IPS-11a (cell line): ENCODE results near the gene RBM39.
"Not testable (repeated sequence)": the region's sequence is repeated elsewhere in the genome, so short reads cannot be mapped to it uniquely, and the experiment has no call there.

Experiments used
- H3K4me3 ChIP-seq: one replicate; pipeline ENCODE4 v1.5.1; 2013; ENCODE audit warnings: low read depth, low read length, control low read depth

RBM39 gene

GRCh38 chr20:35706591-35707529, 35.2 kb downstream of the RBM39 start:
- H3K4me3 ChIP-seq = not testable (repeated sequence)

GRCh38 chr20:35705894-35706293, 36.2 kb downstream of the RBM39 start:
- not testable (repeated sequence) for H3K4me3 ChIP-seq

GRCh38 chr20:35704514-35705261, 37.4 kb downstream of the RBM39 start:
- no peak overlapping the region for H3K4me3 ChIP-seq

DNA sequence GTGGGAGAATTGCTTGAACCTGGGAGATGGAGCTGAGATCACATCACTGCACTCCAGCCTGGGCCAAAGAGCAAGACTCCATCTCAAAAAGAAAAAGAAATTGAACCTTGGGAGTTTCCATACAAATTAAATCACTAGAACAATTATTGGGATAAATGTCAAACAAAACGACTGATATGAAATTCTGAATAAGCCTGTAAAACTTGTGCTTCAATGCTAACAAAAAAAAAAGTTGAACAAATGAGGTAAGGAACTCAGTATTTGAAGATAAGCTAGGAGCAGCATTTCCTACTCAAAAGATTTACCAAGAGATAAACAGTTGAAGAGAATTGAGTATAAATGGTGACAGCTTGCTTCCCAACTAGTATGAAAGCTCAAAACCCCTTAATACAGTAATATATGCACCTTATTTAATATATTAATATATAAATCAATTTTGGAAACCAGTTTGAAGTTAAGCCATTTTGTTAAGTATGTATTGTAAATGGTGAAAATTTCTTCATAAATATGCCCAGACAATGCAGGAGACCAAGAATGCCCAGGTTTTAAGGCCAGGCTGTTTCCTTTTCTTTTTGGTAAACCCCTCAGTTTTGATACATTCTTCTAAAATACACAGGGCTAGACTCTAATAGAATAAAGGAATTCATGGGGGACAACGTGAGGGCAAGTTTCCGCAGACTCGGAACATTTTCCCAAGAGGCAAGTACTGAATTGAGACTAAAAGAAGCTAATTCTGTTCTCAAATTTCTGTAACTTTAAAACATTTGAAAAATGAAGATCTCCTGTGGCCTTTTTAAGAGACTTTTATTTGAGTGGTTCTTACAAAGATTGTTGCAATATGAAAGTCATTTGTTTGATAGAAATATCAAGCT, 39.0 kb downstream of the RBM39 start:
- no peak overlapping the region for H3K4me3 ChIP-seq

- H3K4me3 ChIP-seq = no peak overlapping the region
Measured at GRCh38 chr20:35702051-35702823, 39.8 kb downstream of the RBM39 start.

DNA sequence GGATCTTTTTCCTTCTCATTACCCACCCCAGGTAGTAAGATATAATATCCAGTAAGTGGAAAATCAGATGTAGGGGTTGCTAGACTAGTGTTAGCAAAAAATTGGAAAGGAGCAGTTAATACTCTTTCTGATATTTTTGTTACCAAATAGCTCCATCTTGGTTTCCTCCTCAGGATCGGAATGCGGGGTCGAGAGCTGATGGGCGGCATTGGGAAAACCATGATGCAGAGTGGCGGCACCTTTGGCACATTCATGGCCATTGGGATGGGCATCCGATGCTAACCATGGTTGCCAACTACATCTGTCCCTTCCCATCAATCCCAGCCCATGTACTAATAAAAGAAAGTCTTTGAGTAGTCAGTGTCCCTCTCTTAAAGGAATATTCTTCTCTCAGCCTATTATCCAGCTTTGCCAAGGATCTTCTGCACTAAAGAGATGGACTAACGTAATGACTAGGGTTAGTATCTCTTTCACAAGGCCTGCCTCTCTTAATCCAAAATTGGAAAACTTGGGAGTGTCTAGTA, 41.4 kb downstream of the RBM39 start:
- H3K4me3 ChIP-seq = no peak overlapping the region

- H3K4me3 ChIP-seq = peak overlapping the region; percentile 99
Measured at GRCh38 chr20:35699957-35700624, 42.0 kb downstream of the RBM39 start.

DNA sequence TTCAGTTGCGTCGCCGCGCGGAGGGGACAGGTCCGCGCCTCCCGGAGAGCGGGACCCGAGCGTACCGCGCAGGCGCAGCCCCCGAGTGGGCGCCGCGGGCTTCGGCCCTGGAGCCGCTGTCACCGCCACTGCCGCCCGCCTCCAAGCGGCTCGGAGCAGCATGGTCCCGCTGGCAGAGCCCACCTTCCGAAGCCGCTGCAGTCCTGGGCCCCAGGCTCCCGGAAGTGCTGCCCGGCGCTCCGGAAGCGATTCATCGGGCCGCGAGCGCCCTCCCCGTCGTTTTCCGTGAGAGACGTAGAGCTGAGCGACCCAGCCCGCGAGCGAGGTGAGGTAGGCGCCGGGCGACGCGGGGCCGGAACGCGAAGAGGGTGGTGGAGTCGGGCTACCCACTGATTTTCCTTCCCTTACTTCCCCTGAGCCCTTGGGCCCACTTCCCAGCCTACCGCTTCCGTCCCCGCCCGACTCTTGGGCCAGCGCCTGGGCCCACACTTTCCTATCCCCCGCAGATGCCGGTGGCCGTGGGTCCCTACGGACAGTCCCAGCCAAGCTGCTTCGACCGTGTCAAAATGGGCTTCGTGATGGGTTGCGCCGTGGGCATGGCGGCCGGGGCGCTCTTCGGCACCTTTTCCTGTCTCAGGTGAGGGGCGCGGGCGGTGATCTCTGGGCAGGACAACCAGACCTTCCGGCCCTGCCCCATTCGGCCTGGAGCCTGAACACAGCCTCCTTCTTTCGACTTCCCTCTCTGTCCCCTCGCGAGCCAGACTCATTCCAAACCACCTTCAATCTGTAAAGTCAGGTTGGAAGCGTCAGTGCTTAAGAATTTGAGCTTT, 42.7 kb downstream of the RBM39 start, which contains the start of the genes NFS1 and ROMO1:
NFS1 (minus strand) TSS at position 226 of the 830 bp plus-strand sequence; CDS start at position 162, 64 bp downstream.
ROMO1 (plus strand) TSS at position 279 of the 830 bp plus-strand sequence; CDS start at position 507, 228 bp downstream.
- peak within 1 kb of the TSS; percentile 99 for H3K4me3 ChIP-seq

- peak overlapping the region; percentile 99 for H3K4me3 ChIP-seq
Measured at GRCh38 chr20:35698298-35699126, 43.5 kb downstream of the RBM39 start.

- peak overlapping the region; percentile 99 for H3K4me3 ChIP-seq
Measured at GRCh38 chr20:35697696-35698297, 44.3 kb downstream of the RBM39 start.

DNA sequence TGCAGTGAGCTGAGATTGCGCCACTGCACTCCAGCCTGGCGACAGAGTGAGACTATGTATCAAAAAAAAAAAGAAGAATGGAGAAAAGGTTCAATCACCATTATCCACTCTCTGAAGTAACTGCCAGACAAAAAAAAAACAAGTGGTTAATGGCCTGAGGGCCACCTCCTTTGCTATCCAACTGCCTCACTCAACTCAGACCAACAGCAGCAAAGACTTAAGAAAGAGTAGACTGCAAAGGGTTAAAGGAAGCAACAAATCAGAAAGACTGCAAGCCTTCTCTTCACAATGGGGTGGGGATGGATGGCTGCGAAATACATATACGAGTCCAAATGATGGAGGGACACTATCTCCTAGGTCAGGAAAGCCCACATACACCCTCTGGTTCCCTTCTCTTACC, 46.1 kb downstream of the RBM39 start:
- H3K4me3 ChIP-seq = no peak overlapping the region

DNA sequence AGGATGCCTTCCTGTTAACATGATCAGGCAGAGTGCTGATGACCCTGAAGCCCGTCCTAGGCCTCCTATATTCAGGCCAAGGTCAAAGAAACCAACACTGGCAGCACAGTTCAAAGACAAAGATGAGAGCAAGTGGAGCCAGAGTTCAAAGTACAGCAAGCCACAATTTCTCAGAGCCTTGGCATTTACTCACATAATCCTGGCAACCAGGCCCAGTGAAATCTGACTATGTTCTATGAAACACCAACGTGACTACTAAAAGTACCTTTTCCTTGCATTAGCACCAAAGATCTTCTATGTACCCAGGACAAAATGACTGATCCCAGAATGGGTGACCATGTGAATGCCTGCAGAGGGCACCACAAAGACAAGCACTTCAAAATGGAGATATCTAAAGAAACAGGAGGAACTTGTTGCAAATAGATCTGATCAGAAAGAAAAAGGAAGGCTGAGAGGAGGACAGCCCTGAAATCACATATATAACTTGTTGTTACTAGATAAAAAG, 46.8 kb downstream of the RBM39 start:
- H3K4me3 ChIP-seq = no peak overlapping the region

DNA sequence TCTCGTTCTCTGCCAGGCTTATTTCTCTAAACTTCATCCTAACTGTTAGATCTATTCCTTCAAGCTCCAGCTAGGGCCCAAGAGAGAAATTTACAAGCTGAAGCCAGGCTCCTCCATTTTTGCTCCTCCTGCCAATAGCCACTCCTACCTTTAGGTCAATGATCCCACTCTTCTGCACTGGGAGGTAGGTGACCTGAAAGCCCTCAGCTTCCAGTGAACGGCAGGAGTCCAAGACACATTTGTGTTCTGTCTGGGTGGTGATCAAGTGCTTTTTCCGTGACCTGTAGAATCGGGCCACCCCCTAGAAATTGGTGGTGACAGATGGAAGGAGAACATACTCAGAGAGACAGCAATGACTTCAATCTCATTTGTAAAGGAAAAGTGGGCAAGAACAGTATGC, 51.8 kb downstream of the RBM39 start:
- no peak overlapping the region for H3K4me3 ChIP-seq

DNA sequence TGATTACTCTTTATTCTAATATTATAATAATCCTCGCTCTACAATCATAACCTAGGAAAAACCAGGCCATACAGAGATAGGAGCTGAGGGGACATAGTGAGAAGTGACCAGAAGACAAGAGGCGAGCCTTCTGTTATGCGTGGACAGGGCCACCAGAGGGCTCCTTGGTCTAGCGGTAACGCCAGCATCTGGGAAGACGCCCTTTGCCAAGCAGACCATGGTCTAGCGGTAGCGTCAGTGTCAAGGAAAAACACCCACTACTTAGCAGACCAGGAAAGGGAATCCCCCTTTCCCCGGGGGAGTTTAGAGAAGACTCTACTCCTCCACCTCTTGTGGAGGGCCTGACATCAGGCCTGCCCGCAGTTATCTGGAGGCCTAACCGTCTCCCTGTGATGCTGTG, 55.2 kb downstream of the RBM39 start:
- H3K4me3 ChIP-seq = not testable (repeated sequence)

DNA sequence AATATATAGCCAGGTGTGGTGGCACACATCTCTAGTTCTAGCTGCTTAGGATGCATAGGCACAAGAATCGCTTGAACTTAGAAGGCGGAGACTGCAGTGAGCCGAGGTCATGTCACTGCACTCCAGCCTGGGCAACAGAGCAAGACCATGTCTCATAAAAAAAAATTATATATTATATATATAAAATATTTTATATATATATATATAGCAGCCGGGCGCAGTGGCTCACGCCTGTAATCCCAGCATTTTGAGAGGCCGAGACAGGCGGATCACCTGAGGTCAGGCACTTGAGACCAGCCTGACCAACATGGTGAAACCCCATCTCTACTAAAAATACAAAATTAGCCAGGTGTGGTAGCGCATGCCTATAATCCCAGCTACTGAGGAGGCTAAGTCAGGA, 56.7 kb downstream of the RBM39 start:
- H3K4me3 ChIP-seq = not testable (repeated sequence)

DNA sequence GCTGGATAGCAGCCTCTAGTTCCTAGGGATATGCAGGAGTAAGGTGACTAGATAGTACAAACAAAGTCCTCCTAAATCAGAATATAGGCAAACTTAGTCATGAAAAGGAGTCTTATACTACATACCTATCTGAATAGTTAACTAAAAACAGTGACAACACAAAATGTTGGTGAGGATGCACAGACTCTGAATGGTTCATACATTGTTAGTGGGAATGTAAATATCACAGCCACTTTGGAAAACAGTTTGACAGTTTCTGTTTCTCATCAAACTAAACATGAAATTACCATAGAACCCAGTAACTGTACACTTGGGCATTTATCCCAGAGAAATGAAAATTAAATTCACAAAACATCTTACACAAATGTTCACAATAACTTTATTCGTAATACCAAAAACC, 60.1 kb downstream of the RBM39 start:
- H3K4me3 ChIP-seq = no peak overlapping the region
